Natural killer cell (primary cell): ENCODE measurements around the gene NDE1. TPM values are rescaled to one million over a fixed set of nuclear protein-coding genes. Genes with fewer than 3 reads are reported as not detected.
"Not testable (repeated sequence)": the region's sequence is repeated elsewhere in the genome, so short reads cannot be mapped to it uniquely, and the experiment has no call there.

Experiments used
- ATAC-seq, 3 donors: fragments of 150-1000 bp in 2 of 3; fragments of 200-7000 bp in 1 of 3; cut with Tn5 transposase; 1 replicate in 1 of 3; 2 replicates in 2 of 3; pipeline ENCODE4 v1.10.0; 2021; ENCODE audit warnings: mild to moderate bottlenecking in 2 of 3, moderate library complexity in 2 of 3
- DNase-seq, 2 donors: peaks; one replicate each; pipeline versions ENCODE4 v3.0.0 to v3.0.0-alpha.2; 2013 to 2021; ENCODE audit warnings: mixed read lengths in 1 of 2
- H3K27ac ChIP-seq: one replicate; pipeline ENCODE4 v1.5.1; 2013; ENCODE audit warnings: mild to moderate bottlenecking, low read length
- H3K27me3 ChIP-seq: one replicate; pipeline ENCODE4 v1.6.1; 2013; ENCODE audit warnings: low read length; ENCODE audit not compliant: control insufficient read depth, insufficient read depth
- H3K36me3 ChIP-seq: one replicate; pipeline ENCODE4 v1.6.1; 2013; ENCODE audit warnings: low read length; ENCODE audit not compliant: control insufficient read depth, insufficient read depth
- H3K4me1 ChIP-seq: one replicate; pipeline ENCODE4 v1.6.1; 2013; ENCODE audit warnings: low read length; ENCODE audit not compliant: control insufficient read depth, insufficient read depth
- H3K4me3 ChIP-seq: one replicate; pipeline ENCODE4 v1.5.1; 2013; ENCODE audit warnings: low read length
- H3K9me3 ChIP-seq: one replicate; pipeline ENCODE4 v1.6.1; 2013; ENCODE audit warnings: low read length; ENCODE audit not compliant: control insufficient read depth, insufficient read depth
- H3K27ac Mint-ChIP-seq, 2 donors: one replicate each; pipeline ENCODE4 v1.8.0; 2022; ENCODE audit warnings: mild to moderate bottlenecking in 2 of 2, mixed read lengths in 2 of 2, moderate library complexity in 1 of 2
- H3K27me3 Mint-ChIP-seq, 2 donors: one replicate each; pipeline ENCODE4 v1.8.0; 2022; ENCODE audit warnings: low read depth in 2 of 2, mixed read lengths in 2 of 2
- H3K36me3 Mint-ChIP-seq: one replicate; pipeline ENCODE4 v1.8.0; 2022; ENCODE audit warnings: mixed read lengths
- H3K4me1 Mint-ChIP-seq, 2 donors: one replicate each; pipeline ENCODE4 v1.8.0; 2022; ENCODE audit warnings: mixed read lengths in 2 of 2
- H3K4me3 Mint-ChIP-seq: one replicate; pipeline ENCODE4 v1.8.0; 2022; ENCODE audit warnings: mild to moderate bottlenecking, moderate library complexity, mixed read lengths
- H3K9me3 Mint-ChIP-seq, 2 donors: one replicate each; pipeline ENCODE4 v1.8.0; 2022; ENCODE audit warnings: mixed read lengths in 2 of 2
- WGBS: methylation state at CpG from one replicate; pipeline ENCODE4 v1.1.7; 2013; ENCODE audit warnings: missing lambda C conversion rate; ENCODE audit not compliant: insufficient coverage; 5-methylcytosine and 5-hydroxymethylcytosine counted together
- intact Hi-C: fragments of 100-400 bp; cut with micrococcal nuclease; formaldehyde crosslinking; loops from one replicate; pipeline ENCODE4 v1.14.2; 2022
- total RNA-seq, 4 donors: library from RNA; stranded (reverse); fragments of 120-200 nt in 1 of 4; gene quantifications; one replicate each; pipeline versions ENCODE4 v1.2.3 to v1.2.4, GENCODE V29; 2013 to 2022
- TF ChIP-seq, protein P1 (sequence below): fragments of 200-600 bp; IDR thresholded peaks from one replicate; pipeline ENCODE4 v1.8.0; 2022; ENCODE audit warnings: antibody characterized with exemption

Gene NDE1
- total RNA-seq, 3 donors from 2014 or later (not counting 1 experiment from before 2014, with no cell fraction given) = 104 to 118 (median 114) TPM

GRCh38 chr16:15652293-15653001 lies 2.4 kb downstream of the NDE1 start:
- Mint-ChIP-seq H3K27me3 (no peaks in the 10 kb centered on the region), H3K9me3 (no peaks in the 10 kb centered on the region), H3K27ac (peak overlapping the region; percentile 95 to 96), H3K4me1 (peaks cover 31 to 37% of the 10 kb centered on the region in 2 donors), H3K4me3 (peak overlapping the region; percentile 99), H3K36me3 (no peaks in the 10 kb centered on the region)
- Histone ChIP-seq H3K27me3 (no peaks in the 10 kb centered on the region), H3K27ac (no peak overlapping the region), H3K9me3 (no peaks in the 10 kb centered on the region), H3K36me3 (peaks cover 8% of the 10 kb centered on the region), H3K4me1 (peaks cover 29% of the 10 kb centered on the region), H3K4me3 (no peak overlapping the region)
- WGBS = 95% methylated on average over 14 of the region's 14 CpGs
- no peak for ATAC-seq
- no peak for DNase-seq
- TF ChIP-seq, protein P1, sequence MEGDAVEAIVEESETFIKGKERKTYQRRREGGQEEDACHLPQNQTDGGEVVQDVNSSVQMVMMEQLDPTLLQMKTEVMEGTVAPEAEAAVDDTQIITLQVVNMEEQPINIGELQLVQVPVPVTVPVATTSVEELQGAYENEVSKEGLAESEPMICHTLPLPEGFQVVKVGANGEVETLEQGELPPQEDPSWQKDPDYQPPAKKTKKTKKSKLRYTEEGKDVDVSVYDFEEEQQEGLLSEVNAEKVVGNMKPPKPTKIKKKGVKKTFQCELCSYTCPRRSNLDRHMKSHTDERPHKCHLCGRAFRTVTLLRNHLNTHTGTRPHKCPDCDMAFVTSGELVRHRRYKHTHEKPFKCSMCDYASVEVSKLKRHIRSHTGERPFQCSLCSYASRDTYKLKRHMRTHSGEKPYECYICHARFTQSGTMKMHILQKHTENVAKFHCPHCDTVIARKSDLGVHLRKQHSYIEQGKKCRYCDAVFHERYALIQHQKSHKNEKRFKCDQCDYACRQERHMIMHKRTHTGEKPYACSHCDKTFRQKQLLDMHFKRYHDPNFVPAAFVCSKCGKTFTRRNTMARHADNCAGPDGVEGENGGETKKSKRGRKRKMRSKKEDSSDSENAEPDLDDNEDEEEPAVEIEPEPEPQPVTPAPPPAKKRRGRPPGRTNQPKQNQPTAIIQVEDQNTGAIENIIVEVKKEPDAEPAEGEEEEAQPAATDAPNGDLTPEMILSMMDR = no peak
- intact Hi-C loops = no loop called here

DNA sequence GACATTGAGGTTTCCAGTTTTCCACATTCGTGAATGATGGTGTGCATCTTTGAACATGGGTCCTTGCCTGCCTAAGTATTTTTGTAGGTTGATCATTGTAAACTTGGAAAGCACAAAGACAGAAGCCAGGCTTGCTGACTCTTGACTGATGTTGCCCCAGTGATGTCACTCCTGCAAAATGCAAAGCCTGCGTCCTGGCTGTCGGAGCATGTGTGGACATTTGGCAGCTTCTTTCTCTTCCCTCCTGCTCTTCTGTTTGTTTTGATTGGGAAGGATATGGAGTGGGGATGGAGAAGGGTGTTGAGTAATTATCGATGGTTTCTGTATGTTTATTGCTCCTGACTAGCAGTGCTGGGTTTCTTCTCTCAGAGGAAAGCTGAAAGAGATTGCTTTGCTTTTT lies 3.2 kb downstream of the NDE1 start:
- TF ChIP-seq, protein P1 = no peak
- H3K27me3 Mint-ChIP-seq = no peaks in the 10 kb centered on the region
- WGBS = 95% methylated on average over 4 of the region's 4 CpGs
- H3K27ac Mint-ChIP-seq = peak overlapping the region; percentile 36 to 95
- intact Hi-C loops = no loop called here
- H3K4me3 Mint-ChIP-seq = peak overlapping the region; percentile 14
- no peaks in the 10 kb centered on the region for H3K9me3 Mint-ChIP-seq
- Histone ChIP-seq H3K27ac (no peak overlapping the region), H3K4me1 (peaks cover 33% of the 10 kb centered on the region), H3K9me3 (no peaks in the 10 kb centered on the region), H3K4me3 (no peak overlapping the region), H3K36me3 (peaks cover 8% of the 10 kb centered on the region), H3K27me3 (no peaks in the 10 kb centered on the region)
- no peaks in the 10 kb centered on the region for H3K36me3 Mint-ChIP-seq
- peaks cover 37% of the 10 kb centered on the region in 2 donors for H3K4me1 Mint-ChIP-seq
- DNase-seq (no peak), ATAC-seq (no peak)

DNA sequence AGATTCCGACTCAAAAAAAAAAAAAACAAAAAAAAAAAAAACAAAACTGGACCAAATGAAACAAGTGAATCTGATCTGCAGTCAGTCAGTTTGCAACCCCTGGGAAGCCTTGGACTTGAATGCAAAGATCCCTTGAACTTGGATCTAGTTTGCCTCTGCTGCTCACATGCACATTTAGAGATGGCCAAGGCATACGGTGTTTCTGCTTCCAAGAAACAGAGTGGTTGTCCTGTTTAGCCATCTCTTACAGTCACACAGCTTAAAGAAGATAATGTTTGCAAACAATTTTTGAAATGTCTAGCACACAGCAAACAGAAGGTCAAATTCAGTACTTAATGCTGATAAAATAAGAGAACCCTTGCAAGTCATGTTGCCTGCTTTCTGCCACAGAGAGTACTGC lies 4.5 kb downstream of the NDE1 start:
- H3K4me3 ChIP-seq = no peak overlapping the region
- H3K4me1 ChIP-seq = peaks cover 40% of the 10 kb centered on the region
- Mint-ChIP-seq H3K27me3 (no peaks in the 10 kb centered on the region), H3K4me3 (no peak overlapping the region), H3K27ac (no peak overlapping the region), H3K9me3 (no peaks in the 10 kb centered on the region), H3K36me3 (no peaks in the 10 kb centered on the region), H3K4me1 (peaks cover 42 to 44% of the 10 kb centered on the region in 2 donors)
- DNase-seq (no peak), ATAC-seq (no peak)
- TF ChIP-seq, protein P1 = no peak
- no peak overlapping the region for H3K27ac ChIP-seq
- H3K27me3 ChIP-seq = no peaks in the 10 kb centered on the region
- peaks cover 8% of the 10 kb centered on the region for H3K36me3 ChIP-seq
- H3K9me3 ChIP-seq = no peaks in the 10 kb centered on the region
- 94% methylated on average over 2 of the region's 2 CpGs for WGBS
- intact Hi-C loops = no loop called here

DNA sequence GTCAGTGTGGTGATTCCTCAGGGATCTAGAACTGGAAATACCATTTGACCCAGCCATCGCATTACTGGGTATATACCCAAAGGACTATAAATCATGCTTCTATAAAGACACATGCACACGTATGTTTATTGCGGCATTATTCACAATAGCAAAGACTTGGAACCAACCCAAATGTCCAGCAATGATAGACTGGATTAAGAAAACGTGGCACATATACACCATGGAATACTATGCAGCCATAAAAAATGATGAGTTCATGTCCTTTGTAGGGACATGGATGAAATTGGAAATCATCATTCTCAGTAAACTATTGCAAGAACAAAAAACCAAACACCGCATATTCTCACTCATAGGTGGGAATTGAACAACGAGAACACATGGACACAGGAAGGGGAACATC lies 5.5 kb downstream of the NDE1 start:
- not testable (repeated sequence) for H3K9me3 Mint-ChIP-seq, H3K36me3 ChIP-seq

More for the DNA sequence above, 5.5 kb downstream of the NDE1 start:
- H3K4me3 Mint-ChIP-seq, ATAC-seq, DNase-seq, H3K9me3 ChIP-seq, H3K27ac Mint-ChIP-seq, H3K27me3 Mint-ChIP-seq, intact Hi-C loops, H3K27me3 ChIP-seq, H3K4me3 ChIP-seq, H3K36me3 Mint-ChIP-seq, H3K27ac ChIP-seq: not testable (repeated sequence)
- peaks cover 41 to 43% of the 10 kb centered on the region in 2 donors for H3K4me1 Mint-ChIP-seq
- peaks cover 47% of the 10 kb centered on the region for H3K4me1 ChIP-seq
- WGBS = no CpG with 5 or more reads among the region's 6 CpGs
